Endodermal cell (in vitro differentiated cells): ENCODE results near the gene DGKG. TPM values are rescaled to one million over a fixed set of nuclear protein-coding genes. Genes with fewer than 3 reads are reported as not detected.

Source experiments
- DNase-seq: peaks from one replicate; pipeline ENCODE4 v3.0.0-alpha.2; 2017
- H3K27ac ChIP-seq: 2 replicates; pipeline ENCODE4 v1.5.1; 2013; ENCODE audit warnings: mild to moderate bottlenecking, low read depth, low read length, moderate library complexity
- H3K27me3 ChIP-seq: 2 replicates; pipeline ENCODE4 v1.6.1; 2013; ENCODE audit warnings: mild to moderate bottlenecking, low read length, moderate library complexity; ENCODE audit not compliant: insufficient read depth, control insufficient read depth, poor library complexity, severe bottlenecking
- H3K36me3 ChIP-seq: 2 replicates; pipeline ENCODE4 v1.7.0; 2013; ENCODE audit warnings: mild to moderate bottlenecking, low read length, moderate library complexity; ENCODE audit not compliant: control insufficient read depth, insufficient read depth
- H3K4me1 ChIP-seq: one replicate; pipeline ENCODE4 v1.7.0; 2013; ENCODE audit warnings: low read length; ENCODE audit not compliant: control insufficient read depth, insufficient read depth
- H3K4me3 ChIP-seq: 2 replicates; pipeline ENCODE4 v1.5.1; 2013; ENCODE audit warnings: mild to moderate bottlenecking, low read length, moderate library complexity
- H3K9ac ChIP-seq: 2 replicates; pipeline ENCODE4 v1.6.1; 2013; ENCODE audit warnings: mild to moderate bottlenecking, low read length, moderate library complexity; ENCODE audit not compliant: poor library complexity, severe bottlenecking; ENCODE audit errors: extremely low read depth
- H3K9me3 ChIP-seq: 2 replicates; pipeline ENCODE4 v1.6.1; 2013; ENCODE audit warnings: mild to moderate bottlenecking, low read length, moderate library complexity; ENCODE audit not compliant: control insufficient read depth
- H3K27ac Mint-ChIP-seq: 2 replicates; pipeline ENCODE4 v1.8.0; 2020; ENCODE audit warnings: mixed read lengths
- H3K27me3 Mint-ChIP-seq: 2 replicates; pipeline ENCODE4 v1.8.0; 2021; ENCODE audit warnings: mild to moderate bottlenecking, mixed read lengths; ENCODE audit not compliant: insufficient read depth
- H3K36me3 Mint-ChIP-seq: 2 replicates; pipeline ENCODE4 v1.8.0; 2020; ENCODE audit warnings: low read depth, mixed read lengths
- H3K4me1 Mint-ChIP-seq: 2 replicates; pipeline ENCODE4 v1.8.0; 2020; ENCODE audit warnings: mixed read lengths
- H3K4me3 Mint-ChIP-seq: 2 replicates; pipeline ENCODE4 v1.8.0; 2020; ENCODE audit warnings: mild to moderate bottlenecking, moderate library complexity, mixed read lengths
- H3K9me3 Mint-ChIP-seq: 2 replicates; pipeline ENCODE4 v1.8.0; 2020; ENCODE audit warnings: mild to moderate bottlenecking, mixed read lengths
- WGBS, 2 experiments: methylation state at CpG; one replicate each; pipeline versions ENCODE4 v1.1.5 to v1.1.7; 2013; ENCODE audit warnings: missing lambda C conversion rate in 2 of 2, mixed read lengths in 1 of 2; ENCODE audit not compliant: insufficient coverage in 1 of 2, insufficient read length in 1 of 2; 5-methylcytosine and 5-hydroxymethylcytosine counted together
- total RNA-seq, 2 donors: library from RNA; stranded (reverse); fragmentation: NEBNext Ultra II Directional in 1 of 2; extraction: Animal tissue kit (Norgen Biotek cat#: 25700) in 1 of 2; gene quantifications; 2 replicates in 1 of 2; 3 replicates in 1 of 2; pipeline ENCODE4 v1.2.1, GENCODE V29; 2021
- TF ChIP-seq, protein P1 (sequence below): fragments of 200-600 bp; sonication (generic); conservative IDR thresholded peaks from 2 replicates; pipeline ENCODE4 v1.5.0; 2021; ENCODE audit warnings: antibody characterized with exemption, mild to moderate bottlenecking

Gene DGKG
- total RNA-seq, 2 donors from 2014 or later, result 0.86 to 1.8 TPM

DNA sequence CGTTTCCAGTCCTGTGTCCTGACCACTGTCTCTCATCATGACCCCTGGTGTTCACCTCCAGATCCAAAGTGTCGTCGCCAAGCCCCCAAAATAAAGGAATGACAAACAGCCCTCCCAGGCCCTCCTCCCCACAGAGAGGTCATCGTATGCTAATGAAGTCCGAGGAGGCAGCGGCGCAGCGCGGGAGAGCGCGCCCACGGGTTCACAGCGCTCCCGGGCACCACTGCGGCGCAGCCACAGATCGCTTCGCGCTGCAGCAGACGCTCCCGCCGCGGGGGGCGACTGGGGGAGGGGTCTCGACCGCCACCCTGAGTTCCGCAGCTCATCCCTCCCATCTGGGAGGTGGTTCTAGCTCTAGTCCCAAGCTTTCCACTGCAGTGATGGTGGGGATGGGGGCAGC, 1.3 kb downstream of the DGKG start:
- Histone ChIP-seq H3K27me3 (peaks cover 83% of the 10 kb centered on the region), H3K4me1 (peaks cover 5% of the 10 kb centered on the region), H3K4me3 (peak overlapping the region; percentile 80), H3K9me3 (no peaks in the 10 kb centered on the region), H3K36me3 (no peaks in the 10 kb centered on the region), H3K9ac (no peak overlapping the region), H3K27ac (no peak overlapping the region)
- peaks cover 92% of the 10 kb centered on the region for H3K27me3 Mint-ChIP-seq
- no peaks in the 10 kb centered on the region for H3K36me3 Mint-ChIP-seq
- DNase-seq, result peak; percentile 74
- no peak overlapping the region for H3K27ac Mint-ChIP-seq
- H3K4me3 Mint-ChIP-seq, result peak overlapping the region; percentile 44
- TF ChIP-seq, protein P1, sequence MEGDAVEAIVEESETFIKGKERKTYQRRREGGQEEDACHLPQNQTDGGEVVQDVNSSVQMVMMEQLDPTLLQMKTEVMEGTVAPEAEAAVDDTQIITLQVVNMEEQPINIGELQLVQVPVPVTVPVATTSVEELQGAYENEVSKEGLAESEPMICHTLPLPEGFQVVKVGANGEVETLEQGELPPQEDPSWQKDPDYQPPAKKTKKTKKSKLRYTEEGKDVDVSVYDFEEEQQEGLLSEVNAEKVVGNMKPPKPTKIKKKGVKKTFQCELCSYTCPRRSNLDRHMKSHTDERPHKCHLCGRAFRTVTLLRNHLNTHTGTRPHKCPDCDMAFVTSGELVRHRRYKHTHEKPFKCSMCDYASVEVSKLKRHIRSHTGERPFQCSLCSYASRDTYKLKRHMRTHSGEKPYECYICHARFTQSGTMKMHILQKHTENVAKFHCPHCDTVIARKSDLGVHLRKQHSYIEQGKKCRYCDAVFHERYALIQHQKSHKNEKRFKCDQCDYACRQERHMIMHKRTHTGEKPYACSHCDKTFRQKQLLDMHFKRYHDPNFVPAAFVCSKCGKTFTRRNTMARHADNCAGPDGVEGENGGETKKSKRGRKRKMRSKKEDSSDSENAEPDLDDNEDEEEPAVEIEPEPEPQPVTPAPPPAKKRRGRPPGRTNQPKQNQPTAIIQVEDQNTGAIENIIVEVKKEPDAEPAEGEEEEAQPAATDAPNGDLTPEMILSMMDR, result no peak
- H3K9me3 Mint-ChIP-seq, result no peaks in the 10 kb centered on the region
- H3K4me1 Mint-ChIP-seq, result peaks cover 18% of the 10 kb centered on the region
- WGBS, 2 experiments, result 3 to 7% methylated on average over 9 to 27 of the region's 27 CpGs

GRCh38 chr3:186359078-186359477, 3.0 kb downstream of the DGKG start:
- Mint-ChIP-seq H3K27ac (no peak overlapping the region), H3K4me1 (peaks cover 13% of the 10 kb centered on the region), H3K9me3 (no peaks in the 10 kb centered on the region), H3K4me3 (no peak overlapping the region), H3K36me3 (no peaks in the 10 kb centered on the region), H3K27me3 (peaks cover 79% of the 10 kb centered on the region)
- Histone ChIP-seq H3K4me1 (peaks cover 5% of the 10 kb centered on the region), H3K36me3 (no peaks in the 10 kb centered on the region), H3K4me3 (no peak overlapping the region), H3K9me3 (no peaks in the 10 kb centered on the region), H3K27ac (no peak overlapping the region), H3K27me3 (peaks cover 69% of the 10 kb centered on the region), H3K9ac (no peak overlapping the region)
- no peak for DNase-seq
- WGBS, 2 experiments, result 83% methylated on average over 3 of the region's 3 CpGs; no CpG with 5 or more reads in 1 of the 2 experiments
- TF ChIP-seq, protein P1, result no peak

GRCh38 chr3:186356152-186356551, 5.9 kb downstream of the DGKG start:
- no peaks in the 10 kb centered on the region for H3K9me3 Mint-ChIP-seq
- H3K4me3 Mint-ChIP-seq, result no peak overlapping the region
- H3K9me3 ChIP-seq, result no peaks in the 10 kb centered on the region
- 92 to 97% methylated on average over 5 of the region's 5 CpGs for whole genome bisulfite sequencing, 2 experiments
- peaks cover 9% of the 10 kb centered on the region for H3K4me1 Mint-ChIP-seq
- DNase-seq, result no peak
- H3K9ac ChIP-seq, result no peak overlapping the region
- no peak overlapping the region for H3K27ac Mint-ChIP-seq
- H3K27ac ChIP-seq, result no peak overlapping the region
- H3K36me3 ChIP-seq, result no peaks in the 10 kb centered on the region
- no peaks in the 10 kb centered on the region for H3K4me1 ChIP-seq
- peaks cover 57% of the 10 kb centered on the region for H3K27me3 Mint-ChIP-seq
- H3K36me3 Mint-ChIP-seq, result no peaks in the 10 kb centered on the region
- H3K4me3 ChIP-seq, result no peak overlapping the region
- peaks cover 40% of the 10 kb centered on the region for H3K27me3 ChIP-seq
- TF ChIP-seq, protein P1, result no peak
